GM19452 (cell line): Measurements from ENCODE around the gene GRM4.
"Not testable (repeated sequence)": the region's sequence is repeated elsewhere in the genome, so short reads cannot be mapped to it uniquely, and the experiment has no call there.

ENCODE experiments used
- ATAC-seq: cut with Tn5 transposase; IDR thresholded peaks from one replicate; pipeline ENCODE4 v1.9.1; 2021; ENCODE audit not compliant: unreplicated experiment

The GRM4 gene

GRCh38 chr6:34047913-34048867 is 97.7 kb downstream of the GRM4 start:
- ATAC-seq, result no peak

GRCh38 chr6:34046617-34047016 is 99.3 kb downstream of the GRM4 start:
- no peak for ATAC-seq

- ATAC-seq, result no peak
Measured at GRCh38 chr6:34045771-34046170, 100.1 kb downstream of the GRM4 start.

GRCh38 chr6:34044945-34045595 is 100.8 kb downstream of the GRM4 start:
- ATAC-seq, result no peak

GRCh38 chr6:34043359-34043758 is 102.5 kb downstream of the GRM4 start:
- ATAC-seq, result no peak

GRCh38 chr6:34041998-34042397 is 103.9 kb downstream of the GRM4 start:
- ATAC-seq, result not testable (repeated sequence)

GRCh38 chr6:34041385-34041784 is 104.5 kb downstream of the GRM4 start:
- no peak for ATAC-seq

- no peak for ATAC-seq
Measured at GRCh38 chr6:34039943-34040342, 105.9 kb downstream of the GRM4 start.

GRCh38 chr6:34037151-34037550 is 108.7 kb downstream of the GRM4 start:
- ATAC-seq, result no peak

- no peak for ATAC-seq
Measured at GRCh38 chr6:34036357-34037069, 109.4 kb downstream of the GRM4 start.

GRCh38 chr6:34035704-34036356 is 110.1 kb downstream of the GRM4 start:
- no peak for ATAC-seq

GRCh38 chr6:34035161-34035560 is 110.7 kb downstream of the GRM4 start:
- ATAC-seq, result no peak

- ATAC-seq, result no peak
Measured at GRCh38 chr6:34032856-34033255, 113.0 kb downstream of the GRM4 start.

GRCh38 chr6:34031625-34032383 is 114.1 kb downstream of the GRM4 start:
- no peak for ATAC-seq

GRCh38 chr6:34030831-34031624 is 114.9 kb downstream of the GRM4 start:
- no peak for ATAC-seq

- ATAC-seq, result no peak
Measured at GRCh38 chr6:34029489-34030280, 116.2 kb downstream of the GRM4 start.

- no peak for ATAC-seq
Measured at GRCh38 chr6:34028691-34029360, 117.1 kb downstream of the GRM4 start.

- no peak for ATAC-seq
Measured at GRCh38 chr6:34027939-34028441, 117.9 kb downstream of the GRM4 start.
